GM12891 (cell line): ENCODE data around the gene SMIM29.

ENCODE experiments used
- PAX5 ChIP-seq: IDR thresholded peaks from 2 replicates; pipeline ENCODE4 v1.6.1; 2011; ENCODE audit warnings: low read length, moderate library complexity, mild to moderate bottlenecking; ENCODE audit not compliant: insufficient read depth, severe bottlenecking
- POLR2A ChIP-seq: IDR thresholded peaks from 2 replicates; pipeline ENCODE4 v1.6.1; 2011; ENCODE audit warnings: low read depth, low read length, control low read depth
- POLR2AphosphoS5 ChIP-seq: IDR thresholded peaks from 2 replicates; pipeline ENCODE4 v1.6.1; 2011; ENCODE audit warnings: low read depth, low read length, control low read depth
- TAF1 ChIP-seq: IDR thresholded peaks from 2 replicates; pipeline ENCODE4 v1.6.1; 2011; ENCODE audit warnings: low read depth, low read length, control low read depth

- TF ChIP-seq POLR2AphosphoS5 = no peak
- TF ChIP-seq POLR2A = no peak
- TF ChIP-seq PAX5 = no peak
- TF ChIP-seq TAF1 = no peak
These were observed 31.4 kb upstream of the SMIM29 start for GRCh38 chr6:34280216-34280615.
